Measurements from ENCODE around the gene PRKN.

- TF ChIP-seq CTCF (IDR thresholded peaks at IDR 0.05; ENCODE audit: low read length): no peak
- no peak for TF ChIP-seq EZH2 (optimal IDR thresholded peaks at IDR 0.05; ENCODE audit: low read depth, low read length)
- no peak for TF ChIP-seq EZH2phosphoT487 (IDR thresholded peaks at IDR 0.05; ENCODE audit: low read length)
These were observed 1360.1 kb downstream of the PRKN start for GRCh38 chr6:161367472-161367871.
